ENCODE data around the gene AARS2. TPM values are rescaled to one million over a fixed set of nuclear protein-coding genes. Genes with fewer than 3 reads are reported as not detected.

The AARS2 gene
- total and polyA plus RNA-seq, 4 donors: 1.9 to 9.6 (median 6.9) TPM

DNA sequence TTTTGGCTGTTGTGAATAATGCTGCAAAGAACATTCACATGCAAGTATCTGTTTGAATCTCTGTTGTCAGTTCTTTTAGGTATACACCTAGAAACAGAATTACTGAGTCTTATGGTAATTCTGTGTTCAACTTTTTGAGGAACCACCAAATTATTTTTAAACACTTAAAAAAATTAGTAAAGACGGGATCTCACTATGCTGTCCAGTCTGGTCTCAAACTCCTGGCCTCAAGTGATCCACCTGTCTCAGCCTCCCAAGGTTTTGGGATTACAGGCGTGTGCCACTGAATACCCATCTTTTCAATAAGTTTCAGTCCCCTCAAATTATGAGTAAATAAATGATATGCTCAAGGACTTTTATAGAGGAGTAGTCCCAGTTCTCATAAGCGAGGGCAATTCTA lies 46.8 kb upstream of the AARS2 start:
- Histone ChIP-seq H3K27ac (ENCODE audit: low read depth in 1 of 2, low read length in 2 of 2) (no peak overlapping the region), H3K27me3 (ENCODE audit: control insufficient read depth in 4 of 4, insufficient read depth in 4 of 4, low read length in 3 of 4) (no peaks in the 10 kb centered on the region), H3K36me3 (ENCODE audit: control insufficient read depth in 4 of 4, insufficient read depth in 3 of 4, low read depth in 1 of 4, low read length in 3 of 4) (no peaks in the 10 kb centered on the region), H3K9me3 (ENCODE audit: control insufficient read depth in 4 of 4, low read length in 3 of 4) (peaks cover 0 to 2% (median 0%) of the 10 kb centered on the region in 4 donors), H3K4me3 (ENCODE audit: low read depth in 1 of 3, low read length in 3 of 3) (no peak overlapping the region), H3K9ac (ENCODE audit: low read depth in 1 of 2, low read length in 2 of 2) (no peak overlapping the region), H3K4me1 (ENCODE audit: control insufficient read depth in 4 of 4, insufficient read depth in 4 of 4, low read length in 3 of 4) (no peaks in the 10 kb centered on the region)
- TF ChIP-seq HNF4A (conservative IDR thresholded peaks at IDR 0.05) (no peak), GABPA (IDR thresholded peaks at IDR 0.05 in 1 of 2, conservative IDR thresholded peaks at IDR 0.05 in 1 of 2) (no peak), JUND (IDR thresholded peaks at IDR 0.05) (no peak), SP1 (IDR thresholded peaks at IDR 0.05) (no peak), FOXA2 (IDR thresholded peaks at IDR 0.05) (no peak), NR2F2 (IDR thresholded peaks at IDR 0.05) (no peak), FOXA1 (IDR thresholded peaks at IDR 0.05) (no peak), TAF1 (conservative IDR thresholded peaks at IDR 0.05) (no peak), RAD21 (IDR thresholded peaks at IDR 0.05) (no peak), ZBTB33 (IDR thresholded peaks at IDR 0.05) (no peak), ATF3 (IDR thresholded peaks at IDR 0.05) (no peak)
- TF ChIP-seq, protein P1, sequence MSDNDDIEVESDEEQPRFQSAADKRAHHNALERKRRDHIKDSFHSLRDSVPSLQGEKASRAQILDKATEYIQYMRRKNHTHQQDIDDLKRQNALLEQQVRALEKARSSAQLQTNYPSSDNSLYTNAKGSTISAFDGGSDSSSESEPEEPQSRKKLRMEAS (IDR thresholded peaks at IDR 0.05): no peak
- DNase-seq (ENCODE audit: low spot score): no peak
- WGBS: 91% methylated on average over 3 of the region's 3 CpGs

DNA sequence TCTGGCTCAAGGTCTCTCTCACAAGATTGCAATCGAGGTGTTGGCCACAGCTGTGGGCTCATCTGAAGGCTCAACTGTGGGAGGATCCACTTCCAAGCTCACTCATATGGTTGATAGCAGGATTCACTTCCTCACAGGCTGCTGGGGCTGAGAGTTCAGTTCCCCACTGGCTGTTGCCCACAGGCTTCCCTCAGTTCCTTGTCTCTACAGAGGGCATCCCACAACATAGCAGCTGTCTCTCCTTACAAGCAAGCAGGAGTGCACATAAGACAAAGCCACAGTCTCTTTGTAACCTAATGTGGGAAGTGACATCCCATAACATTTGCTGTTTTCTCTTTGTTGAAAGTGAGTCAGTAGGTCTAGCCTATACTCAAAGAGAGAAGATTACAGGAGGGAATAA lies 43.3 kb upstream of the AARS2 start:
- TF ChIP-seq GABPA (IDR thresholded peaks at IDR 0.05 in 1 of 2, conservative IDR thresholded peaks at IDR 0.05 in 1 of 2) (no peak), HNF4A (conservative IDR thresholded peaks at IDR 0.05) (no peak), TAF1 (conservative IDR thresholded peaks at IDR 0.05) (no peak), EGR1 (IDR thresholded peaks at IDR 0.05; ENCODE audit: low read depth in 2 of 2) (no peak), RXRA (IDR thresholded peaks at IDR 0.05) (no peak), YY1 (IDR thresholded peaks at IDR 0.05) (no peak), FOXA1 (IDR thresholded peaks at IDR 0.05) (no peak)
- Histone ChIP-seq H3K4me1 (ENCODE audit: control insufficient read depth in 4 of 4, insufficient read depth in 4 of 4, low read length in 3 of 4) (no peaks in the 10 kb centered on the region), H3K9me3 (ENCODE audit: control insufficient read depth in 4 of 4, low read length in 3 of 4) (peaks cover 0 to 2% (median 0%) of the 10 kb centered on the region in 4 donors), H3K27ac (ENCODE audit: low read depth in 1 of 2, low read length in 2 of 2) (no peak overlapping the region), H3K27me3 (ENCODE audit: control insufficient read depth in 4 of 4, insufficient read depth in 4 of 4, low read length in 3 of 4) (no peaks in the 10 kb centered on the region), H3K36me3 (ENCODE audit: control insufficient read depth in 4 of 4, insufficient read depth in 3 of 4, low read depth in 1 of 4, low read length in 3 of 4) (no peaks in the 10 kb centered on the region), H3K9ac (ENCODE audit: low read depth in 1 of 2, low read length in 2 of 2) (no peak overlapping the region), H3K4me3 (ENCODE audit: low read depth in 1 of 3, low read length in 3 of 3) (no peak overlapping the region)
- 79% methylated on average over 1 of the region's 1 CpG for WGBS
- DNase-seq (ENCODE audit: low spot score): no peak

DNA sequence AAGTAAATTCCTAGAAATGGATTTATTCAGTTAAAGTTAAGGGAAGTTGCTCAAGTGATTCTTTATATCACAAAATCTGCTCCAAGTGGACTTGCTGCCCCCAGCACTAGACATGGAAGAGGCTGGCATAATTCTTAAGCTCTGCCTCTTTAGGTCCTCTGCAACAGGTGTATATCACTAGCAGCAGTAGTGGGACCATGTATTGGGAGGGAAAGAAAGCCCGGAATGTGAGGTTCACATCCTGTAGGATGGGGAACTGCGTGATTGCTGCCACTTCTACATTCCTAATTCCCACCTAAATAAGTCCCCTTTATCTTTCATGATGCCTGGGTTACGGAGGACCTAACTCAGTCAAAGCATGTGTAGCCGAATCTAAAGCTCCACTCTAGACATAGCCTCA lies 42.5 kb upstream of the AARS2 start:
- H3K36me3 ChIP-seq (ENCODE audit: control insufficient read depth in 4 of 4, insufficient read depth in 3 of 4, low read depth in 1 of 4, low read length in 3 of 4): no peaks in the 10 kb centered on the region
- TF ChIP-seq FOXA1 (IDR thresholded peaks at IDR 0.05): no peak
- H3K9me3 ChIP-seq (ENCODE audit: control insufficient read depth in 4 of 4, low read length in 3 of 4): peaks cover 0 to 2% (median 0%) of the 10 kb centered on the region in 4 donors
- no peak overlapping the region for H3K9ac ChIP-seq (ENCODE audit: low read depth in 1 of 2, low read length in 2 of 2)
- no peak for DNase-seq (ENCODE audit: low spot score)
- 75% methylated on average over 4 of the region's 4 CpGs for WGBS
- no peak overlapping the region for H3K4me3 ChIP-seq (ENCODE audit: low read depth in 1 of 3, low read length in 3 of 3)
- no peak overlapping the region for H3K27ac ChIP-seq (ENCODE audit: low read depth in 1 of 2, low read length in 2 of 2)
- no peaks in the 10 kb centered on the region for H3K27me3 ChIP-seq (ENCODE audit: control insufficient read depth in 4 of 4, insufficient read depth in 4 of 4, low read length in 3 of 4)
- H3K4me1 ChIP-seq (ENCODE audit: control insufficient read depth in 4 of 4, insufficient read depth in 4 of 4, low read length in 3 of 4): peaks cover 0 to 2% (median under 1%) of the 10 kb centered on the region in 4 donors
